H4 (cell line): ENCODE measurements around the gene MTREX. TPM values are rescaled to one million over a fixed set of nuclear protein-coding genes. Genes with fewer than 3 reads are reported as not detected.
"Not testable (repeated sequence)": the region's sequence is repeated elsewhere in the genome, so short reads cannot be mapped to it uniquely, and the experiment has no call there.

Experiments
- DNase-seq: peaks from one replicate; pipeline ENCODE4 v3.0.0-alpha.2; 2015; ENCODE audit warnings: low spot score
- total RNA-seq: library from RNA; depleted of rRNA; stranded (reverse); fragments of >200 nt; shearing (Covaris generic); gene quantifications from 2 replicates; pipeline ENCODE4 v1.2.3, GENCODE V29; 2014; rRNA removed

MTREX gene
- total RNA-seq = 95.0 and 125 TPM in 2 replicates

DNA sequence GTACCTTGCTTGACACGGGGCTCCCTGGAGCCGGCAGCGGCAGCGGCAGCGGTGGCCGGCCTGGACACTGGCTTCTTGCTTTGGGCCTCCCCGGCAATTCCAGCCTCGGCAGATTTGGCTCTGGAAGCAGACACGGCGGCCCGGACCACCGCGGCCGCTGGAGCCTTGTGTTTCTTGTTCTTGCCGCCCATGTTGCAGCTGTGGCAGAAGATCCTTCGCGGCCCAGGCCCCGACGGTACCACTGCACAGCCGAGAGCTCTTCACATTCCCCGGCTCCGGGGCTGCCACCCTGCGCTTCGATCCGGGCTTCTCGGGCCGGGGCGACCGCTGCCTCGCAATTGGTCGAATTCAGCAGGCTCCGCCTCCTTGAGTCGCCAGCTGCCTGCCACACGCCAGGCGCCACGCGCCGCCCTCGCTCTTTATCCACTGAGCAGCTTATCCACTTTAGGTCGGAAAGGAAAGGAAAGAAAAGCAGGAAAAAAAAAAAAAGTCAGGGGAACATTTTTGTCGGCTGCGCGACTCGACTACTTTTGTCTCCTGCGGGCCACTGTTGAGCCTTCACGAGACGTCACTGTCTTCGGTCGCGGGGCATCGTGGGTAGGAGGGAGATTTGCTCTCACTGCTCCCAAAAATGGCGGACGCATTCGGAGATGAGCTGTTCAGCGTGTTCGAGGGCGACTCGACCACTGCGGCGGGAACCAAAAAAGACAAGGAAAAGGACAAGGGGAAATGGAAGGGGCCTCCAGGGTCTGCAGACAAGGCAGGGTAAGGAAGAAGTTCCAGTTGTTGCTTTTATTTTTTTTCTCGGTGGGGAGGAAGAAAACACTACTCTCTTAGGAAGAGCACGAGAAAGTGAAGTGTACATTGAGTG, at the start of gene MTREX, which contains the start of gene DHX29:
TSS of gene MTREX (plus strand) at position 607 of the 871 bp plus-strand sequence. CDS start at position 632, 25 bp downstream.
TSS of gene DHX29 (minus strand) at position 312 of the 871 bp plus-strand sequence. CDS start at position 191, 121 bp downstream.
- DNase-seq = peak; percentile 89

DNA sequence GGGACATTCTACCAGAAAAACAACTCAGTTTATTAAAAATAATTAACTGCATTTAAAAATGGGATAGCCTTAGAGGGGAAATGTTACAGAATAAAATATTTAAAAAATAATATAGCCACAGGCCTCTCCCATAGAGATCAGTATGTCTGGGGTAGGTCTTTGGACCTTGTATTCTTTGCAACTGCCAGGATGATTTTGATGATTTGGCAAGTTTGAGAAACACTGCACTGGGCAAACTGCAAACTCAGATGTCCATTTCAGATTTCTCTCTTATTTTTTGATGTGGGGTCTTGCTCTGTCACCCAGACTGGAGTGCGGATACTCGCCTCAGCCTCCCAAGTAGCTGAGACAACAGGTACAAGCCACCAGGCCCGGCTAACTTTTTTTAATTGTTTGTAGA, 49.5 kb upstream of the MTREX start:
- DNase-seq = no peak

DNA sequence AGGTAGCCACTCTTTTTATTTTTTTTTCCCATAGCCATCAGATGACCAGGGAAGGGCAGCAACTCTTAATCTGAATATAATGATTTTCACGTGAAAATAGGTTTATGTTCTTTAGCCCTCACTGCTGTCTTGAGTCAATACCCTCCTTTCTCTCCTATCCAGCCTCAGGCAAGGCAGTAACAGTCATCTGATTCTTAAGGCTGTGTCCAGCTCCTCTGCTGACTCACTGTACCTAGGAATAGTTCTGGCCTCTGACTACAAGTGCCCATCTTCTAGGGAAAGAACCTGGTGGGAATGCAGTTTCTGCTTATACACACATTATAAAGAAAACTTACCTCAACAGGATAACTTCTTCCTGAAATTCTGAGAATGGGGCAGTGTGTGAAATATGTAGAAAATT, 31.0 kb upstream of the MTREX start:
- DNase-seq = no peak

DNA sequence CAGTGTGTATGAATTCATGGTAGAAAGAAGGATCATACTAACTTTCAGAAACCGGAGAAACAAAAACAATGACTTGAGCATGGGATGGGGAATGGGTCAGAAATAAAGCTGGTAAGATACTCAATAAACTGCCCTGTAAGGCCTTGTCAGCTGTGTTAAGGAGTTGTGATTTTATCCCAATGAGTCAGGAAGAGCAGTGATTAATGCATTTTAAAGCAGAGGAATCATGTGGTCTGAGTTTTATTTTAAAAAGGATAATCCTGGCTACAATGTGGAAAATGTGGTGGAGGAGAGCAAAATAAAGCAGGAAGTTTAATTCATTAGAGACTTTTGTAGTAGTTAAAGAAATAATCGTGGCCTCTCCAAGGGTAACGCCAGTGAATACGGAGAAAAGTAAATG, 29.0 kb upstream of the MTREX start:
- DNase-seq = no peak

- no peak for DNase-seq
These were observed 21.3 kb upstream of the MTREX start for GRCh38 chr5:55286411-55286933.

GRCh38 chr5:55289808-55290207, 18.0 kb upstream of the MTREX start:
- DNase-seq = no peak

- DNase-seq = no peak
These were observed 16.8 kb upstream of the MTREX start for GRCh38 chr5:55290991-55291390.

DNA sequence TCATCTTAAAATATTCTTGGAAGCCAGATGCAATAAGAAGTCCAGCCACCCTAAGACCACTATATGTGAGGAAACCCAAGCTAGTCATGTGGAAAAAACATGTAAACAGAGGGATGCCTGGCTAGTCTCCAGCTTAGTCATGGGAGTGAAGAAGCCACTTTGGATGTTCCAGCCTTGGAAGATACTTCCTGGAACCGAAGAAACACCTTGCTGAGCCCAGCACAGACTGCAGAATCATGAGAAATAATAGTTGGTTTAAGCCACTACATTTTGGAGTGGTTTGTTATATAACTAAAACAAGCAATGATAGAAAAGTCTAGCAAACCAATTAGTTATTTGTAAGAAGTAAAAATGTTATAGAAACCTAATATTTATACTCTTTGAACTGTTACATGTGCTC, 12.9 kb upstream of the MTREX start:
- DNase-seq = no peak

DNA sequence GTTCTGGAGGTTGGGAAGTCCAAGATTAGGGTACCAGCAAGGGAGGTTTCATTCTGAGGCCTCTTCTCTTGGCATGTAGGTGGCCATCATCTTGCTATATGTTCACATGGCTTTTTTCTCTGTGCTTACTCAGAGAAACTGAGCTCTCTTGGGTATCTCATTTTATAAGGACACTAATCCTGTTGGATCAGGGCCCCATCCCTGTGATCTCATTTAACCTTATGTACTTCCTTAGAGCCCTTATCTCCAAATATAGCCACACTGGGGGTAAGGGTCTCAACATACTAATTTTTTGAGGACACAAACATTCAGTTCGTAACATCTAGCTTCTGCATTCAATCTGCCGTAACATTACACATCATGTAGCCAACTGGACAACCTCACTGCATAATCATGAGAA, 6.9 kb upstream of the MTREX start:
- DNase-seq = no peak

DNA sequence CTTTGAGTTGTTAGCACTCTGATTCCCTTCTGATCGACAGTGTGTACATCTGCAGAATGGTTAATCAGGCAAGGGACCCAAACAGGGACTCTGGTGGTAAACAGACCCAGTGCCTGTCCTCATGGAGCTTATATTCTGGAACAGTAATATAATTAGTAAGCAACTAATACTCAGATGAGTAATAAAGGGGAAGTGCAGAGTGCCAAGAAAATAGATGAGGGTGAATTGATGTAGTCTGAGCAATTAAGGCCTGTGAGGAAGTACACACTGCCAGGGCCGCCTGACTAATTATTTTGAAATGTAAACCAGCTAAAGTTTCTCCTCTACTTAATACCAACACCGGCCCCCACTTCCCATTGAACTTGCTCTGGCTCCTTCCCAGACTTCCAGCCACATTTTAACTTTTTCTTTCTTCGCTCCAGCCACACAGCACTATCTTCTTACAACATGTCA, 4.5 kb upstream of the MTREX start:
- DNase-seq = peak; percentile 8

DNA sequence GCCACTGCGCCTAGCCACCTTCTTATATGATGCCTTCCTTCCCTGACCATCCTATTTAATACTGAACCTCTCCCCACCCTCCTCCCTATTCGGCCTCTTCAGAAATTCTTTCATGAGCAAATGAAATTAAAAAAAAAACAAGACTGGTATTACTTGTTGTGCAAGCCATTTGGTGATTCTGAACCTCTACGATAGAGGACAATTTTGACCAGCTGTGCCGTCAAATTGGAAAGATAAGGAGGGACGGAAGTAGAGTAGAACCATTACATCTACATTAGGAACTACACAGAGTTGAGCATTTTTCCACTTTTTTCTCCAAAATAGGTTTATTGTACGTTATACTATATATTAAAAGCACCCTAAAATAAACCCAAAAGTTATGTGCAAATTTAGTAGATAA, 3.2 kb upstream of the MTREX start:
- no peak for DNase-seq

- DNase-seq = no peak
These were observed 2.4 kb upstream of the MTREX start for GRCh38 chr5:55305345-55305744.

- no peak for DNase-seq
These were observed 977 bp upstream of the MTREX start for GRCh38 chr5:55306641-55307382.

- peak; percentile 10 for DNase-seq
These were observed 556 bp downstream of the MTREX start for GRCh38 chr5:55308254-55308836.

GRCh38 chr5:55313870-55314617, 6.3 kb downstream of the MTREX start:
- DNase-seq = no peak

- no peak for DNase-seq
These were observed 8.5 kb downstream of the MTREX start for GRCh38 chr5:55316289-55316688.

- DNase-seq = no peak
These were observed 9.0 kb downstream of the MTREX start for GRCh38 chr5:55316837-55317236.

DNA sequence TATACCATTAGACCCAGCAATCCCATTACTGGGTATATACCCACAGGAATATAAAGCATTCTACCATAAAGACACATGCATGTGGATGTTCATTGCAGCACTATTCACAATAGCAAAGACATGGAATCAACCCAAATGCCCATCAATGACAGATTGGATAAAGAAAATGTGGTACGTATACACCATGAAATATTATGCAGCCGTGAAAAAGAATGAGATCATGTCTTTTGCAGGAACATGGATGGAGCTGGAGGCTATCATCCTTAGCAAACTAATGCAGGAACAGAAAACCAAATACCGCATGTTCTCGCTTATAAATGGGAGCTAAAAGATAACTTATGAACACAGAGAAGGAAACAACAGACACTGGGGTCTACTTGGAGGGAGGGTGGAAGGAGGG, 10.4 kb downstream of the MTREX start:
- not testable (repeated sequence) for DNase-seq

- no peak for DNase-seq
These were observed 11.7 kb downstream of the MTREX start for GRCh38 chr5:55319491-55319890.

DNA sequence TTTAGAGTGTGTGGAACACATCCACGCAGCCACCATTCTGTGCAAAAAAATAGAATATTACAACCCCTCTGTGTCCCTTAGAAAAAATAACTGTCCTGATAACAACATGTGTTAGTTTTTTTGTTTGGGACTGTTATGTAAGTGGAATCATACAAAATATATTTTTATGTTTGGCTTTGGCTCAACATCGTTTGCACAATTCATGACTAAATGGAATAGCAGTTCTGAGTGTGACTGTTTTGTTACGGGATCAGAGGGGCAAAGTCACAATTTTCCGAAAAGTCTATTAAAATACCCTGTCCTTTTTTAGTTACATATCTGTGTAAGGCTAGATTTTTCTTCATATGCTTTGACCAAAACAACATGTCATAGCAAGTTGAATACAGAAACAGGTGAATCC, 12.8 kb downstream of the MTREX start:
- DNase-seq = no peak

DNA sequence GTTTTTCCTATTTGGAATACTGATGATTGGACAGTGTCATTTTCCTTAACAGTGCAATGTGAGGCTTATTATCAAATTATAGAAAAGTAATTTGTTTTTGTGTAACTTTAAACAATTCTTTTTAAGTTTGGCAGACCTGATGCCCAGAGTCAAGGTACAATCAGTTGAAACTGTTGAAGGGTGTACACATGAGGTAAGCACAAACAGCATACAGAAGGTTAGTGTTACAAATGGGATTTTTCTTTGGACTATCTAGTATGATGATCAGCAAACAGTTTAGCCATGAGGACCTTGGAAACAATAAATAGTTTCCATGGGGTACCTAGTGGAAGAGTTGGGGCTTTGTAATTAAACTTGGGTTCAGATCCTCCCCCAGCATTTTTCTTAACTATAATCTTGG, 16.2 kb downstream of the MTREX start:
- DNase-seq = no peak
